ENCODE data around the gene MLLT3. TPM values are rescaled to one million over a fixed set of nuclear protein-coding genes. Genes with fewer than 3 reads are reported as not detected.

The MLLT3 gene
- total RNA-seq, 6 experiments from 2014 or later: 0.43 to 2.5 (median 1.2) TPM

- ATAC-seq (no peak), DNase-seq (no peak)
- Histone ChIP-seq H3K27me3 (no peaks in the 10 kb centered on the region), H3K4me3 (no peak overlapping the region), H3K9me3 (no peaks in the 10 kb centered on the region), H3K36me3 (no peaks in the 10 kb centered on the region), H3K4me1 (no peaks in the 10 kb centered on the region), H3K27ac (no peak overlapping the region)
- TF ChIP-seq POLR2A (IDR thresholded peaks at IDR 0.05) (no peak), CTCF (IDR thresholded peaks at IDR 0.05) (no peak)
- intact Hi-C loops (cut with DNase I): no loop called here
- 23% methylated on average over 3 of the region's 4 CpGs for WGBS (ENCODE audit: insufficient coverage, low coverage, low lambda C conversion rate, missing lambda C conversion rate)
Observed at GRCh38 chr9:20309124-20309523, 313.2 kb downstream of the MLLT3 start.

- 28% methylated on average over 5 of the region's 7 CpGs for WGBS (ENCODE audit: insufficient coverage, low coverage, low lambda C conversion rate, missing lambda C conversion rate)
- no peak for ATAC-seq
- Histone ChIP-seq H3K4me3 (no peak overlapping the region), H3K4me1 (no peaks in the 10 kb centered on the region), H3K27ac (no peak overlapping the region), H3K9me3 (no peaks in the 10 kb centered on the region), H3K36me3 (no peaks in the 10 kb centered on the region), H3K27me3 (no peaks in the 10 kb centered on the region)
- no peak for DNase-seq
- no peak for TF ChIP-seq CTCF (IDR thresholded peaks at IDR 0.05)
- no peak for TF ChIP-seq POLR2A (IDR thresholded peaks at IDR 0.05)
- intact Hi-C loops (cut with DNase I): no loop called here
Observed at GRCh38 chr9:20307621-20308020, 314.7 kb downstream of the MLLT3 start.

DNA sequence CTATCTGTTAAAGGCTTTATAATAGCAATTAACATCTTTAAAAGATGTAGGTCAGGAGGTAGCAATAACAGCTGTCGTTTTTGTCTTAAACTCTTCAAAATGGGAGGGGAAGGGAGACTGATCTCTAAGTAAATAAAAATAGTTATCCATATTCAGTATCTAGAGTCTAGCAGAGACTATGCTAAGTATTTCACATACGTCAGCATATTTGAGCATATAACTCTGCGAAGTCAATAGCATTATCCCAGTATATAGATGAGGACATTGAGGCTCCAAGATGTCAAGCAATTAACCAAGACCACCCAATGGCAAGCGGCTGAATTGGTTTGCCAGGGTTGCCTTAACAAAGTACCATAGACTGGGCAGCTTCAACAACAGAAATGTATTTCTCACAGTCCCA, 316.8 kb downstream of the MLLT3 start:
- H3K27me3 ChIP-seq: no peaks in the 10 kb centered on the region
- no peak overlapping the region for H3K27ac ChIP-seq
- ATAC-seq: no peak
- H3K36me3 ChIP-seq: no peaks in the 10 kb centered on the region
- no peaks in the 10 kb centered on the region for H3K4me1 ChIP-seq
- TF ChIP-seq POLR2A (IDR thresholded peaks at IDR 0.05): no peak
- no peak for TF ChIP-seq CTCF (IDR thresholded peaks at IDR 0.05)
- no peak for DNase-seq
- no peak overlapping the region for H3K4me3 ChIP-seq
- H3K9me3 ChIP-seq: no peaks in the 10 kb centered on the region
- WGBS (ENCODE audit: insufficient coverage, low coverage, low lambda C conversion rate, missing lambda C conversion rate): 69% methylated on average over 2 of the region's 4 CpGs
- intact Hi-C loops (cut with DNase I): no loop called here

GRCh38 chr9:20303996-20304395, 318.3 kb downstream of the MLLT3 start:
- H3K27me3 ChIP-seq: no peaks in the 10 kb centered on the region
- no peaks in the 10 kb centered on the region for H3K36me3 ChIP-seq
- no peak overlapping the region for H3K27ac ChIP-seq
- ATAC-seq (no peak), DNase-seq (no peak)
- no peaks in the 10 kb centered on the region for H3K9me3 ChIP-seq
- H3K4me3 ChIP-seq: no peak overlapping the region
- no peaks in the 10 kb centered on the region for H3K4me1 ChIP-seq
- intact Hi-C loops (cut with DNase I): no loop called here
- TF ChIP-seq POLR2A (IDR thresholded peaks at IDR 0.05): no peak
- no peak for TF ChIP-seq CTCF (IDR thresholded peaks at IDR 0.05)
- 34% methylated on average over 3 of the region's 3 CpGs for WGBS (ENCODE audit: insufficient coverage, low coverage, low lambda C conversion rate, missing lambda C conversion rate)

GRCh38 chr9:20303066-20303465, 319.2 kb downstream of the MLLT3 start:
- H3K4me3 ChIP-seq: no peak overlapping the region
- no peak for ATAC-seq
- no peaks in the 10 kb centered on the region for H3K4me1 ChIP-seq
- no peak for TF ChIP-seq CTCF (IDR thresholded peaks at IDR 0.05)
- no peak for TF ChIP-seq POLR2A (IDR thresholded peaks at IDR 0.05)
- no peak for DNase-seq
- no peak overlapping the region for H3K27ac ChIP-seq
- H3K36me3 ChIP-seq: no peaks in the 10 kb centered on the region
- no peaks in the 10 kb centered on the region for H3K9me3 ChIP-seq
- intact Hi-C loops (cut with DNase I): no loop called here
- no peaks in the 10 kb centered on the region for H3K27me3 ChIP-seq
- WGBS (ENCODE audit: insufficient coverage, low coverage, low lambda C conversion rate, missing lambda C conversion rate): 33% methylated on average over 2 of the region's 2 CpGs

All from right lobe of liver (tissue), 6 donors.